RPMI8226 (cell line): ENCODE data around the gene NDUFB7.

ENCODE experiments used
- DNase-seq: peaks from one replicate; pipeline ENCODE4 v3.0.0-alpha.2; 2015

Gene NDUFB7

DNA sequence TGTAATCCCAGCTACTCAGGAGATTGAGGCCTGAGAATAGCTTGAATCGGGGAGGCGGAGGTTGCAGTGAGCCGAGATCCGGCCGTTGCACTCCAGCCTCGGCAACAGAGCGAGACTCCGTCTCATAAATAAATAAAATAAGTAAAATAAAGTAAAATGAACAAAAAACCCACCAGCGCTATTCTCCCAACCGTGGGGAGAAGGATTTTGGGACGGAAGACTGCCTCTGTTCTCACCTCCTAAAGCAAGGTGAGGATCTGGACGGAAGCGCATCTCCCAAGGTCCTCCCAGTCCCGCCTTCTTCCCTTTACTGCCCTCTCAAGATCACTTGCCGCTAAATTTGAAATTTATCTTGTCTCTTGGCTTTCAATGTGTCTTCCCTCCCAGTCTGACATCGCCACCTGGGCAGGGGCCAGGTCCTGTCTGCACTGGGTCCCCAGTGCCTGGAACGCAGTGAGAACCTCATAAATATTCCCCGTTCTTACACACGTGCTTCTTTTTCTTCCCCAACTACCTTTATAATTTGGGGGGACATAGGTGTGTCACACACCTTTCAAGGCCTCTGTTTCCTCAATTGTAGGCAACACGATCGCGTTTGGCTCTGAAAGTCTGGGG is 52.5 kb downstream of the NDUFB7 start:
- no peak for DNase-seq

DNA sequence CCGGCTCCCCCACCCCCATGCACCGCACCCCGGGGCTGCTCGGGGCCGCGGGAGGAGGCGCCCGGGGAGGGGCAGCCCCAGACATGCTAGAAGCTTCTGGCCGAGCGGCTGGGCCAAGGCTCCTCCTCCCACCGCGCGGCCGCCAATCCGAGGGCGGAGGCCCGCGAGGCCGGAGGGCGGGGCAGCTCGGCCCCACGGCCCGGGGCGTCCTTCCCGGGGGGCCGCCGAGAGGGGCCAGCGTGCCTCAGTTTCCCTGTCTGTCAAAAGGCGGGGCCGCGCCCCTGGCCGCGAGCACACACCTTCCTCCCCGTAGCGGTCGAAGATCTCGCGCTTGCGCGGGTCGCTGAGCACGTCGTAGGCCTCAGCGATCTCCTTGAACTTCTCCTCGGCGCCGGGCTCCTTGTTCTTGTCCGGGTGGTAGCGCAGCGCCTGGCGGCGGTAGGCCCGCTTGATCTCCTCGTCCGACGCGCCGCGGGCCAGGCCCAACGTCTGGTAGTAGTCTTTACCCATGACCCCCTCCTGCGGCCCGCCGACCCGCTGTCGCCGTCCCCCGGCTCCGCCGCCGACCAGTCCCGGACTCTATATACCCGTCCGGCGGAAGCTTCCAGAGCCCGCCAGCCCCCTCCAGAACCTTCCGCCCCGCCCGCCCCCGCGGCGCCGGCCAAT is 53.9 kb downstream of the NDUFB7 start, which contains the start of gene DNAJB1:
Gene DNAJB1, minus strand, starts transcription at position 558 of the 666 bp plus-strand sequence. Its CDS starts 48 bp downstream, at position 510.
- DNase-seq = peak; percentile 84

GRCh38 chr19:14517446-14517839 is 54.4 kb downstream of the NDUFB7 start:
- DNase-seq = no peak

DNA sequence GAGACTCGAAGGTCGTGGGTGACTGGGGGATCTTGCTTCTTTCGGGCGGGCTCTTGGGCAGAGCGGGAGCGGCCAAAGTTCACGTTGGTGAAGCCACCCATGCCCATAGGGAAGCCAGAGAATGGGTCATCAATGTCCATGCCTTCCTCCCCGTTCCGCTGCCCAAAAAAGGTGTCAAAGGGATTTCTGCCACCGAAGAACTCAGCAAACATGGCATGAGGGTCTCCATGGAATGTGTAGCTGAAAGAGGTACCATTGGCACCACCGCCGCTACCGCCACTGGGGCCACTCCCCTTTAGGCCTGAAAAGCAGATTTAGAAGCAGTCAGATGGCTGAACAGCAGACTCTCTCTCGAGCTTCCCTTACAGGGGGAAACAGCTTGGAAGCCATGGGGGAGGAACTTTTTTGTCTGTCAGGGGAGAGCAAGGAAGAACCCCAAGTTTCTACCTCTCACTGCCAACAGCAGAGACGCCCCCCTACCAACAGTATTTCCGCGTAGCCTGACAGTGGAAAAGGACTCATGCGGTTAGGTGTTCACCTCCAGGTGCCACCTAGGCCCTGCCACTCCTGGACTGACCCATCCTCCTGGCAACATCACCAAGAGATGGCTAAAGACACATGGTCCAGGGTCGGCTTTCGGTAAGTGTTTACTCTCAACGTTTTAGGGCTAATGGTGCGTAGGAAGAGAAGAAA is 55.0 kb downstream of the NDUFB7 start:
- DNase-seq = peak; percentile 33
